GM23338 (cell line): ENCODE results near the gene HMX2. TPM values are rescaled to one million over a fixed set of nuclear protein-coding genes. Genes with fewer than 3 reads are reported as not detected.

Source experiments
- ATAC-seq: fragments of 200-7000 bp; cut with Tn5 transposase; 3 replicates; pipeline ENCODE4 v1.9.1; 2020
- DNase-seq: peaks from one replicate; pipeline ENCODE4 v3.0.0-alpha.2; 2015; ENCODE audit warnings: low spot score
- H2AFZ ChIP-seq: fragments of 200-600 bp; sonication (generic); 2 replicates; pipeline ENCODE4 v1.8.0; 2016; ENCODE audit warnings: antibody characterized with exemption, mild to moderate bottlenecking, moderate library complexity
- H3F3A ChIP-seq: fragments of 200-600 bp; sonication (generic); replicated peaks from 2 replicates; pipeline ENCODE4 v1.8.0; 2017; ENCODE audit warnings: antibody characterized with exemption, mixed run types, low read depth
- H3K27ac ChIP-seq: fragments of 200-600 bp; sonication (generic); 2 replicates; pipeline ENCODE4 v1.6.1; 2016; ENCODE audit warnings: low read depth
- H3K27me3 ChIP-seq: fragments of 200-600 bp; sonication (generic); 2 replicates; pipeline ENCODE4 v1.8.0; 2016; ENCODE audit warnings: mild to moderate bottlenecking, mixed run types, moderate library complexity; ENCODE audit not compliant: insufficient read depth
- H3K36me3 ChIP-seq: fragments of 200-600 bp; sonication (generic); 2 replicates; pipeline ENCODE4 v1.8.0; 2016; ENCODE audit warnings: mild to moderate bottlenecking; ENCODE audit not compliant: insufficient read depth
- H3K4me1 ChIP-seq: fragments of 200-600 bp; sonication (generic); 2 replicates; pipeline ENCODE4 v1.8.0; 2016; ENCODE audit warnings: mild to moderate bottlenecking, moderate library complexity; ENCODE audit not compliant: insufficient read depth
- H3K4me2 ChIP-seq: fragments of 200-600 bp; sonication (generic); 2 replicates; pipeline ENCODE4 v1.7.1; 2017; ENCODE audit warnings: mixed run types
- H3K4me3 ChIP-seq: fragments of 200-600 bp; sonication (generic); 2 replicates; pipeline ENCODE4 v1.6.1; 2016; ENCODE audit warnings: mixed run types
- H3K79me2 ChIP-seq: fragments of 200-600 bp; sonication (generic); replicated peaks from 2 replicates; pipeline ENCODE4 v1.8.0; 2017; ENCODE audit warnings: mild to moderate bottlenecking; ENCODE audit not compliant: insufficient read depth
- H3K9me2 ChIP-seq: fragments of 200-600 bp; sonication (generic); 2 replicates; pipeline ENCODE4 v1.8.0; 2017; ENCODE audit not compliant: insufficient read depth
- H4K20me1 ChIP-seq: fragments of 200-600 bp; sonication (generic); replicated peaks from 2 replicates; pipeline ENCODE4 v1.8.0; 2017; ENCODE audit warnings: mild to moderate bottlenecking; ENCODE audit not compliant: insufficient read depth
- H3K27ac Mint-ChIP-seq: 2 replicates; pipeline ENCODE4 v1.8.0; 2020; ENCODE audit warnings: inconsistent platforms, mild to moderate bottlenecking, moderate library complexity, mixed read lengths
- H3K27me3 Mint-ChIP-seq: 3 replicates; pipeline ENCODE4 v1.8.0; 2022; ENCODE audit warnings: low read depth, mild to moderate bottlenecking, moderate library complexity, mixed read lengths, inconsistent platforms; ENCODE audit not compliant: insufficient read depth, poor library complexity
- H3K36me3 Mint-ChIP-seq: 3 replicates; pipeline ENCODE4 v1.8.0; 2021; ENCODE audit warnings: low read depth, mild to moderate bottlenecking, inconsistent platforms, moderate library complexity, mixed read lengths
- H3K4me1 Mint-ChIP-seq: 3 replicates; pipeline ENCODE4 v1.8.0; 2020; ENCODE audit warnings: mild to moderate bottlenecking, inconsistent platforms, mixed read lengths
- H3K4me3 Mint-ChIP-seq: 3 replicates; pipeline ENCODE4 v1.8.0; 2021; ENCODE audit warnings: moderate library complexity, mild to moderate bottlenecking, inconsistent platforms, mixed read lengths
- H3K9me3 Mint-ChIP-seq: 3 replicates; pipeline ENCODE4 v1.8.0; 2020; ENCODE audit warnings: moderate library complexity, mild to moderate bottlenecking, inconsistent platforms, mixed read lengths
- CREB1 ChIP-seq: fragments of 250-450 bp; sonication (Bioruptor Pico); IDR thresholded peaks from 2 replicates; pipeline ENCODE4 v1.5.0; 2020; ENCODE audit warnings: low read depth, mild to moderate bottlenecking, moderate library complexity
- CTCF ChIP-seq, 2 experiments: fragments of 200-600 bp in 1 of 2; sonication (generic) in 1 of 2; conservative IDR thresholded peaks; 2 replicates each; pipeline versions ENCODE4 v1.5.1 to v1.6.1; 2016 to 2017; ENCODE audit warnings: antibody characterized with exemption in 2 of 2, low read depth in 2 of 2, mild to moderate bottlenecking in 2 of 2, moderate library complexity in 1 of 2
- ETS1 ChIP-seq: IDR thresholded peaks from 2 replicates; pipeline ENCODE4 v1.6.1; 2016; ENCODE audit warnings: antibody characterized with exemption
- EZH2 ChIP-seq: fragments of 200-600 bp; sonication (generic); IDR thresholded peaks from one replicate; pipeline ENCODE4 v1.8.0; 2017; ENCODE audit warnings: antibody characterized with exemption, mild to moderate bottlenecking, low read depth; ENCODE audit not compliant: unreplicated experiment
- EZH2phosphoT487 ChIP-seq: fragments of 200-600 bp; sonication (generic); IDR thresholded peaks from one replicate; pipeline ENCODE4 v1.8.1; 2018; ENCODE audit warnings: antibody characterized with exemption; ENCODE audit not compliant: unreplicated experiment
- JUNB ChIP-seq: IDR thresholded peaks from one replicate; pipeline ENCODE4 v1.6.1; 2016; ENCODE audit warnings: antibody characterized with exemption; ENCODE audit not compliant: unreplicated experiment
- NANOG ChIP-seq: IDR thresholded peaks from 2 replicates; pipeline ENCODE4 v1.6.1; 2016; ENCODE audit warnings: antibody characterized with exemption, borderline replicate concordance
- POLR2AphosphoS5 ChIP-seq: IDR thresholded peaks from 2 replicates; pipeline ENCODE4 v1.6.1; 2016; ENCODE audit warnings: antibody characterized with exemption, low read depth
- ZNF114 ChIP-seq: fragments of 250-450 bp; sonication (Bioruptor Pico); IDR thresholded peaks from 2 replicates; pipeline ENCODE4 v1.5.0; 2020; ENCODE audit warnings: mild to moderate bottlenecking, moderate library complexity
- ZNF331 ChIP-seq: fragments of 250-450 bp; sonication (Bioruptor Pico); IDR thresholded peaks from 2 replicates; pipeline ENCODE4 v1.5.0; 2020; ENCODE audit warnings: low read depth, mild to moderate bottlenecking, moderate library complexity
- long read RNA-seq: library from polyadenylated mRNA; unstranded; transcript quantifications from one replicate; pipeline ENCODE4 v2.0.0, GENCODE V29; 2020; ENCODE audit not compliant: unreplicated experiment
- polyA plus RNA-seq: library from polyadenylated mRNA; unstranded; fragments of >200 nt; fragmentation: Nextera tagmentation; extraction: Ambion mirVana; gene quantifications from 2 replicates; pipeline ENCODE4 v1.2.1, GENCODE V29; 2016
- total RNA-seq: library from RNA; depleted of rRNA; stranded (reverse); fragments of >200 nt; shearing (Covaris generic); gene quantifications from 2 replicates; pipeline ENCODE4 v1.2.3, GENCODE V29; 2014; rRNA removed
- TF ChIP-seq, protein P1 (sequence below): IDR thresholded peaks from one replicate; pipeline ENCODE4 v1.6.1; 2018; ENCODE audit warnings: antibody characterized with exemption; ENCODE audit not compliant: unreplicated experiment
- TF ChIP-seq, protein P2 (sequence below): fragments of 250-450 bp; sonication (Bioruptor Pico); IDR thresholded peaks from 2 replicates; pipeline ENCODE4 v1.5.0; 2020; ENCODE audit warnings: mild to moderate bottlenecking, moderate library complexity

Gene HMX2, protein sequence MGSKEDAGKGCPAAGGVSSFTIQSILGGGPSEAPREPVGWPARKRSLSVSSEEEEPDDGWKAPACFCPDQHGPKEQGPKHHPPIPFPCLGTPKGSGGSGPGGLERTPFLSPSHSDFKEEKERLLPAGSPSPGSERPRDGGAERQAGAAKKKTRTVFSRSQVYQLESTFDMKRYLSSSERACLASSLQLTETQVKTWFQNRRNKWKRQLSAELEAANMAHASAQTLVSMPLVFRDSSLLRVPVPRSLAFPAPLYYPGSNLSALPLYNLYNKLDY
- 0.97 and 2.6 TPM in 2 replicates for total RNA-seq
- polyA plus RNA-seq: 3.1 and 3.4 TPM in 2 replicates
- long read RNA-seq, partial matches to known transcripts: 3 of 7 reads
- long read RNA-seq, other reads (novel, unspliced or antisense): 1 of 7 reads

DNA sequence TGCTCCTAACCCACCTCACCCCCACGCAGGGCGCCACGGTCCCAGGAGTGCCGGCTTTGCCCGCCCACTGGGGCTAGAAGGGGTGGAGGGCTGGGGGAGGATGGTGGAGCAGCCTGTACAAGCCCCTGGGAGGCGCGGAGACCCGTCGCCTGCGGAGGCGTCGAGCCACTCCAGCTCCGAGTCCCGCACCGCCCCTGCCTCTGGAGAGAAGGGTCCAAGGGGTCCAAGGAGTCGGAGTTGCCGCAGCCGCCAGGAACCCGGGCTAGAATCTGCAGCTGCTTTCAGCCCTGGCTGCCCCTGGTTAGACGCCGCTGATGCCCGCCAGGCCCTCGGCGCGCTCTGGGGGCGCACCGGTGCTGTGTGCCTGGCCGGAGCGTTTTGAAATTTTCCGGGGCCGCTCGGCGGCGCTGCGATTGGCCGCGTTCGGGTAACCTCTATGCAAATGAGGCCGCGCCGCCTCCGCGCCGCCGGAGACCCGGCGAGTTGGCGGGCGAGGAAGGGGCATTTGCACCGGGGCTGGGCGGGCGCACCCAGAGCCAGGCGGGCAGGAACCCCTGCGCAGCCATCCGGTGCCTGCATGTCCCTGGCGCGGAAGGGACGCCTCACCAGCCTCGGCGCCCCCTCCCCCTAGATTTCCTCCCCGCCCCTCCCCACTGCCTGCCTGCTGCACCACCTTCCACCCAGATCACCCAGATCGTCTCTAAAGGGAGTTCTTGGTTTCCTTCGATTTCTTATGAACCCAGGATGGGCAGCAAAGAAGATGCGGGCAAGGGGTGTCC, at the start of gene HMX2:
Gene HMX2, plus strand, starts transcription at position 502 of the 779 bp plus-strand sequence. Its CDS starts 243 bp downstream, at position 745.
- Mint-ChIP-seq H3K4me1 (peaks cover 63% of the 10 kb centered on the region), H3K27me3 (peaks cover 83% of the 10 kb centered on the region), H3K36me3 (peaks cover 15% of the 10 kb centered on the region; the same call in 2 of the 3 replicates), H3K4me3 (peak within 1 kb of the TSS; percentile 70), H3K27ac (no peak within 1 kb of the TSS), H3K9me3 (peaks cover 5% of the 10 kb centered on the region; the same call in 2 of the 3 replicates)
- DNase-seq: peak; percentile 82
- Histone ChIP-seq H2AFZ (peak within 1 kb of the TSS; percentile 90), H3F3A (peaks cover 53% of the 10 kb centered on the region), H3K4me2 (peak within 1 kb of the TSS; percentile 83), H3K79me2 (no peaks in the 10 kb centered on the region), H3K27me3 (peaks cover 97% of the 10 kb centered on the region), H4K20me1 (peaks cover 8% of the 10 kb centered on the region; the same call in 1 of the 2 replicates), H3K36me3 (no peaks in the 10 kb centered on the region), H3K27ac (no peak within 1 kb of the TSS), H3K4me1 (peaks cover 71% of the 10 kb centered on the region), H3K4me3 (peak within 1 kb of the TSS; percentile 60), H3K9me2 (no peaks in the 10 kb centered on the region)
- ATAC-seq: peak; percentile 33
- TF ChIP-seq ETS1 (no peak), POLR2AphosphoS5 (no peak), ZNF331 (no peak), JUNB (no peak), EZH2 (peak; percentile 11), ZNF114 (CRISPR knock-in tag) (no peak), CREB1 (CRISPR knock-in tag) (no peak), CTCF (conservative IDR thresholded peaks at IDR 0.05; ENCODE audit: low read depth in 2 of 2) (peak in 1 of 2 experiments; percentile 23; a peak in 1 of 4 replicates), NANOG (no peak), EZH2phosphoT487 (no peak)
- TF ChIP-seq, protein P1, sequence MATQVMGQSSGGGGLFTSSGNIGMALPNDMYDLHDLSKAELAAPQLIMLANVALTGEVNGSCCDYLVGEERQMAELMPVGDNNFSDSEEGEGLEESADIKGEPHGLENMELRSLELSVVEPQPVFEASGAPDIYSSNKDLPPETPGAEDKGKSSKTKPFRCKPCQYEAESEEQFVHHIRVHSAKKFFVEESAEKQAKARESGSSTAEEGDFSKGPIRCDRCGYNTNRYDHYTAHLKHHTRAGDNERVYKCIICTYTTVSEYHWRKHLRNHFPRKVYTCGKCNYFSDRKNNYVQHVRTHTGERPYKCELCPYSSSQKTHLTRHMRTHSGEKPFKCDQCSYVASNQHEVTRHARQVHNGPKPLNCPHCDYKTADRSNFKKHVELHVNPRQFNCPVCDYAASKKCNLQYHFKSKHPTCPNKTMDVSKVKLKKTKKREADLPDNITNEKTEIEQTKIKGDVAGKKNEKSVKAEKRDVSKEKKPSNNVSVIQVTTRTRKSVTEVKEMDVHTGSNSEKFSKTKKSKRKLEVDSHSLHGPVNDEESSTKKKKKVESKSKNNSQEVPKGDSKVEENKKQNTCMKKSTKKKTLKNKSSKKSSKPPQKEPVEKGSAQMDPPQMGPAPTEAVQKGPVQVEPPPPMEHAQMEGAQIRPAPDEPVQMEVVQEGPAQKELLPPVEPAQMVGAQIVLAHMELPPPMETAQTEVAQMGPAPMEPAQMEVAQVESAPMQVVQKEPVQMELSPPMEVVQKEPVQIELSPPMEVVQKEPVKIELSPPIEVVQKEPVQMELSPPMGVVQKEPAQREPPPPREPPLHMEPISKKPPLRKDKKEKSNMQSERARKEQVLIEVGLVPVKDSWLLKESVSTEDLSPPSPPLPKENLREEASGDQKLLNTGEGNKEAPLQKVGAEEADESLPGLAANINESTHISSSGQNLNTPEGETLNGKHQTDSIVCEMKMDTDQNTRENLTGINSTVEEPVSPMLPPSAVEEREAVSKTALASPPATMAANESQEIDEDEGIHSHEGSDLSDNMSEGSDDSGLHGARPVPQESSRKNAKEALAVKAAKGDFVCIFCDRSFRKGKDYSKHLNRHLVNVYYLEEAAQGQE: no peak
- TF ChIP-seq, protein P2, sequence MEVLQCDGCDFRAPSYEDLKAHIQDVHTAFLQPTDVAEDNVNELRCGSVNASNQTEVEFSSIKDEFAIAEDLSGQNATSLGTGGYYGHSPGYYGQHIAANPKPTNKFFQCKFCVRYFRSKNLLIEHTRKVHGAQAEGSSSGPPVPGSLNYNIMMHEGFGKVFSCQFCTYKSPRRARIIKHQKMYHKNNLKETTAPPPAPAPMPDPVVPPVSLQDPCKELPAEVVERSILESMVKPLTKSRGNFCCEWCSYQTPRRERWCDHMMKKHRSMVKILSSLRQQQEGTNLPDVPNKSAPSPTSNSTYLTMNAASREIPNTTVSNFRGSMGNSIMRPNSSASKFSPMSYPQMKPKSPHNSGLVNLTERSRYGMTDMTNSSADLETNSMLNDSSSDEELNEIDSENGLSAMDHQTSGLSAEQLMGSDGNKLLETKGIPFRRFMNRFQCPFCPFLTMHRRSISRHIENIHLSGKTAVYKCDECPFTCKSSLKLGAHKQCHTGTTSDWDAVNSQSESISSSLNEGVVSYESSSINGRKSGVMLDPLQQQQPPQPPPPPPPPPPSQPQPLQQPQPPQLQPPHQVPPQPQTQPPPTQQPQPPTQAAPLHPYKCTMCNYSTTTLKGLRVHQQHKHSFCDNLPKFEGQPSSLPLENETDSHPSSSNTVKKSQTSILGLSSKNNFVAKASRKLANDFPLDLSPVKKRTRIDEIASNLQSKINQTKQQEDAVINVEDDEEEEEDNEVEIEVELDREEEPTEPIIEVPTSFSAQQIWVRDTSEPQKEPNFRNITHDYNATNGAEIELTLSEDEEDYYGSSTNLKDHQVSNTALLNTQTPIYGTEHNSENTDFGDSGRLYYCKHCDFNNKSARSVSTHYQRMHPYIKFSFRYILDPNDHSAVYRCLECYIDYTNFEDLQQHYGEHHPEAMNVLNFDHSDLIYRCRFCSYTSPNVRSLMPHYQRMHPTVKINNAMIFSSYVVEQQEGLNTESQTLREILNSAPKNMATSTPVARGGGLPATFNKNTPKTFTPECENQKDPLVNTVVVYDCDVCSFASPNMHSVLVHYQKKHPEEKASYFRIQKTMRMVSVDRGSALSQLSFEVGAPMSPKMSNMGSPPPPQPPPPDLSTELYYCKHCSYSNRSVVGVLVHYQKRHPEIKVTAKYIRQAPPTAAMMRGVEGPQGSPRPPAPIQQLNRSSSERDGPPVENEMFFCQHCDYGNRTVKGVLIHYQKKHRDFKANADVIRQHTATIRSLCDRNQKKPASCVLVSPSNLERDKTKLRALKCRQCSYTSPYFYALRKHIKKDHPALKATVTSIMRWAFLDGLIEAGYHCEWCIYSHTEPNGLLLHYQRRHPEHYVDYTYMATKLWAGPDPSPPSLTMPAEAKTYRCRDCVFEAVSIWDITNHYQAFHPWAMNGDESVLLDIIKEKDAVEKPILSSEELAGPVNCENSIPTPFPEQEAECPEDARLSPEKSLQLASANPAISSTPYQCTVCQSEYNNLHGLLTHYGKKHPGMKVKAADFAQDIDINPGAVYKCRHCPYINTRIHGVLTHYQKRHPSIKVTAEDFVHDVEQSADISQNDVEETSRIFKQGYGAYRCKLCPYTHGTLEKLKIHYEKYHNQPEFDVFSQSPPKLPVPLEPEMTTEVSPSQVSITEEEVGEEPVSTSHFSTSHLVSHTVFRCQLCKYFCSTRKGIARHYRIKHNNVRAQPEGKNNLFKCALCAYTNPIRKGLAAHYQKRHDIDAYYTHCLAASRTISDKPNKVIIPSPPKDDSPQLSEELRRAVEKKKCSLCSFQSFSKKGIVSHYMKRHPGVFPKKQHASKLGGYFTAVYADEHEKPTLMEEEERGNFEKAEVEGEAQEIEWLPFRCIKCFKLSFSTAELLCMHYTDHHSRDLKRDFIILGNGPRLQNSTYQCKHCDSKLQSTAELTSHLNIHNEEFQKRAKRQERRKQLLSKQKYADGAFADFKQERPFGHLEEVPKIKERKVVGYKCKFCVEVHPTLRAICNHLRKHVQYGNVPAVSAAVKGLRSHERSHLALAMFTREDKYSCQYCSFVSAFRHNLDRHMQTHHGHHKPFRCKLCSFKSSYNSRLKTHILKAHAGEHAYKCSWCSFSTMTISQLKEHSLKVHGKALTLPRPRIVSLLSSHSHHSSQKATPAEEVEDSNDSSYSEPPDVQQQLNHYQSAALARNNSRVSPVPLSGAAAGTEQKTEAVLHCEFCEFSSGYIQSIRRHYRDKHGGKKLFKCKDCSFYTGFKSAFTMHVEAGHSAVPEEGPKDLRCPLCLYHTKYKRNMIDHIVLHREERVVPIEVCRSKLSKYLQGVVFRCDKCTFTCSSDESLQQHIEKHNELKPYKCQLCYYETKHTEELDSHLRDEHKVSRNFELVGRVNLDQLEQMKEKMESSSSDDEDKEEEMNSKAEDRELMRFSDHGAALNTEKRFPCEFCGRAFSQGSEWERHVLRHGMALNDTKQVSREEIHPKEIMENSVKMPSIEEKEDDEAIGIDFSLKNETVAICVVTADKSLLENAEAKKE (CRISPR knock-in tag): no peak
